ENCODE data around the gene SLX4IP. TPM values are rescaled to one million over a fixed set of nuclear protein-coding genes. Genes with fewer than 3 reads are reported as not detected.

The SLX4IP gene
- total and polyA plus RNA-seq, 2 donors (not counting 3 experiments of a cell fraction or from before 2014, with no cell fraction given) = 1.9 to 4.5 TPM

DNA sequence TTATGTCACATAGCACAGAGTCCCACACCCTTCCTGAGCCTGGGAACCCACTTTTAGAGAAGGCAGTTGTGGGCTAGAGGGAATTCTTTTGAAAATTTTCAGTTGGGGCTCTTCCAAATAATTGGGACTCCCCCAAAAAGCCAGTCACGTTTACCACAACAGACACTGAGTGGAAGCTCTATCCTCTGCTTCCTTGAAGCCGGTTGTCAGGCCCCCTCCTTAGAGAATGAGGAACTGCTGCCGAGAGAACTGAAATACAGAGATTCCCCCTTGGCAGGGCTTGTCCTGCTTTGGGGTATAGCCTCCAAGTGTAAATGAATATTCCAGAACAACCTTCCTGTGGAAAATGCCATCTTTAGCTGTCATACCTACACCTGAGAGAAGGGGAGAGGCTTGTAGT lies 241.4 kb downstream of the SLX4IP start:
- no peak overlapping the region for H3K4me3 ChIP-seq (replicated peaks in 1 of 3; ENCODE audit: insufficient read depth in 1 of 3, low read depth in 1 of 3, low read length in 3 of 3)
- H2AFZ ChIP-seq (ENCODE audit: low read depth, low read length) = no peak overlapping the region
- no peak overlapping the region for H3K4me2 ChIP-seq (ENCODE audit: insufficient read depth, low read length)
- dilution Hi-C loops (cut with MboI; ENCODE audit: extremely low pct_ligation_motif_present, low sequenced_read_pairs) = no loop called here
- no peaks in the 10 kb centered on the region for H4K20me1 ChIP-seq (replicated peaks; ENCODE audit: control insufficient read depth, extremely low read depth, insufficient read depth, low read length)
- no peak overlapping the region for H3K27ac ChIP-seq (ENCODE audit: insufficient read depth, low read depth, low read length)
- TF ChIP-seq POLR2AphosphoS5 (IDR thresholded peaks at IDR 0.05; ENCODE audit: insufficient read depth, low read depth, low read length) (no peak), GATA2 (IDR thresholded peaks at IDR 0.05; ENCODE audit: insufficient read depth, insufficient read length, low read depth, low read length) (no peak), MYC (IDR thresholded peaks at IDR 0.05; ENCODE audit: low read depth, low read length) (no peak), POLR2A (IDR thresholded peaks at IDR 0.05; ENCODE audit: low read depth, low read length) (no peak), JUN (IDR thresholded peaks at IDR 0.05; ENCODE audit: borderline replicate concordance, insufficient read depth, insufficient read length, low read depth) (no peak), EZH2 (IDR thresholded peaks at IDR 0.05; ENCODE audit: borderline replicate concordance, low read depth, low read length, severe bottlenecking) (no peak), CTCF (IDR thresholded peaks at IDR 0.05; ENCODE audit: extremely low read depth in 1 of 2, insufficient read depth in 1 of 2, low read depth in 1 of 2, low read length in 2 of 2) (no peak), FOS (IDR thresholded peaks at IDR 0.05; ENCODE audit: borderline replicate concordance, insufficient read depth, low read length) (no peak), MAX (IDR thresholded peaks at IDR 0.05; ENCODE audit: insufficient read depth, insufficient read length) (no peak)
- H3K9me1 ChIP-seq (replicated peaks; ENCODE audit: control insufficient read depth, extremely low read depth, insufficient read depth, low read length) = no peaks in the 10 kb centered on the region
- FAIRE-seq (no peak), DNase-seq (ENCODE audit: low read depth, low spot score) (no peak)
- H3K9ac ChIP-seq (replicated peaks; ENCODE audit: extremely low read depth, insufficient read depth, low read length) = no peak overlapping the region
- no peaks in the 10 kb centered on the region for H3K36me3 ChIP-seq (ENCODE audit: control insufficient read depth in 2 of 2, extremely low read depth in 1 of 2, insufficient read depth in 2 of 2, low read length in 2 of 2)
- H3K9me3 ChIP-seq (replicated peaks; ENCODE audit: control insufficient read depth, insufficient read depth, low read length) = no peaks in the 10 kb centered on the region
- peaks cover 17% of the 10 kb centered on the region for H3K79me2 ChIP-seq (ENCODE audit: control insufficient read depth, insufficient read depth, low read length)
- no TSS peak for BruUV-seq (replicated peaks)
- no peaks in the 10 kb centered on the region for H3K27me3 ChIP-seq (ENCODE audit: control insufficient read depth in 2 of 2, insufficient read depth in 2 of 2, low read length in 2 of 2)
- H3K4me1 ChIP-seq (ENCODE audit: control insufficient read depth, extremely low read depth, insufficient read depth, low read length) = peaks cover 14% of the 10 kb centered on the region
- intact Hi-C loops (cut with micrococcal nuclease) = no loop called here
- ChIA-PET POLR2A (no interaction called here), CTCF (interaction anchor here (1.3 to 1.7 kb wide), 2 partner anchors 529 to 597 kb away, joined by 5 to 7 read pairs; no protein-coding TSS in a partner anchor)

Small RNA genes within 50 kb of the gene (microRNA-seq; reads per million reads assigned to microRNA genes)
- not detected for gene MIR6870 (ENCODE audit: borderline number of aligned reads, borderline replicate concordance)

Small RNA genes within 50 kb of the gene (small RNA-seq; reads per million reads assigned to genes)
- not detected for gene MIR6870 (ENCODE audit: insufficient read depth, insufficient read length, low read depth, low replicate concordance)

Other genes starting within 250 kb of the SLX4IP start
- 2.2 and 4.4 TPM in 2 replicates for gene SNAP25, start 216.5 kb upstream of the SLX4IP start, total RNA-seq
- gene SNAP25, start 216.5 kb upstream of the SLX4IP start, polyA plus RNA-seq = 3.8 and 3.9 TPM in 2 replicates
- 10.5 and 11.1 TPM in 2 replicates for gene MKKS, start 1.1 kb upstream of the SLX4IP start, total RNA-seq
- 7.2 and 7.9 TPM in 2 replicates for gene MKKS, start 1.1 kb upstream of the SLX4IP start, polyA plus RNA-seq
- 31.7 and 37.0 TPM in 2 replicates for gene JAG1, start 238.7 kb downstream of the SLX4IP start, total RNA-seq
- gene JAG1, start 238.7 kb downstream of the SLX4IP start, polyA plus RNA-seq = 12.9 and 19.7 TPM in 2 replicates